ENCODE results near the gene GAPT.

GAPT gene

GRCh38 chr5:58462154-58462553 is 29.1 kb upstream of the GAPT start:
- DNase-seq, result peak; percentile 91

DNA sequence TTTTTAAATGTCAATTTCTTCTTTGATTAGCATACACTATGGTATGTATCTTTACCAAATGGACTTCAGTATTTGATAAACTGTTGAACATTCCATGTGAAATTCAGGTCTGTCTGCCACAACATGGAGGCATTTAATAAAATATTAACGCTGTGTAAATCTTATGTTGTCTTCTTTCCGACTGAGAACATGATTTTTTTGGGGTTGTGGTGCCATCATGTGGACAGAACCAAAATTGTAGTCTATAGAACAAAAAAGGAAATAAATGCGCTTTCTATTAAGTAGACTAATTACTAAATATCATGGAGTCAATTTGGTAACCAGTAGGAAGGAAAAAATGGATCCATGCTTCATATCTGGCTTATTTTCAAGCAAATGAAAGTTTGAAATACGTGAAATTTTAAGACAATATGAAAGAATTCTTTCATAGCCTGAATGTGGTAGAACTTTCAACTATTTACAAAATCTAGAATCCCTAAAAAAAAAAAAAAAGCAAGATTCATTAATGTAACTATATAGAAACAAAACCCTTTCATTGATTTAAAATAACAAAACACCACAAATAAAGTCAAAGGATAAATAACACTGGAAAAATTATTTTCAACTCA is 28.5 kb upstream of the GAPT start:
- peak; percentile 62 for DNase-seq

DNA sequence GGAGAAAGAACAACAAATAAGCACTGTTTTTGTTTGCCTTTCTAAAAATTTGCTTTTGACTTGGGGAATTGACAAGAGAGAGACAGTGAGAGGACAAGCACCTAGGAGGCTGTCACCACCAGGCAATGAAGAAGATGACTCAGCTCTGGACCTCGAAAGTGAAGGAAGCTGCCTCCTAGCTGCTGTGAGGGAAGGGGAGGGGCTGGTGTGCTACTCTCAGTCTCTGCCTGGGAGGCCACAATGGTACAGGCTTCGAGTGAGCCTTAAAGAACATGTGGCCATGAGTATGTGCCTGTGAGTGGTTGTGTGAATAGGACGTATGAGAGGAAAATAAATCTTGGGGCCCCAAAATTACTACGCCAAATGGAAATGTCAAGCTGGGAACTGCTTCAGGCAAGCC is 24.3 kb upstream of the GAPT start:
- peak; percentile 85 for DNase-seq

- DNase-seq, result peak; percentile 75
These were observed 21.3 kb upstream of the GAPT start for GRCh38 chr5:58469896-58470295.

DNA sequence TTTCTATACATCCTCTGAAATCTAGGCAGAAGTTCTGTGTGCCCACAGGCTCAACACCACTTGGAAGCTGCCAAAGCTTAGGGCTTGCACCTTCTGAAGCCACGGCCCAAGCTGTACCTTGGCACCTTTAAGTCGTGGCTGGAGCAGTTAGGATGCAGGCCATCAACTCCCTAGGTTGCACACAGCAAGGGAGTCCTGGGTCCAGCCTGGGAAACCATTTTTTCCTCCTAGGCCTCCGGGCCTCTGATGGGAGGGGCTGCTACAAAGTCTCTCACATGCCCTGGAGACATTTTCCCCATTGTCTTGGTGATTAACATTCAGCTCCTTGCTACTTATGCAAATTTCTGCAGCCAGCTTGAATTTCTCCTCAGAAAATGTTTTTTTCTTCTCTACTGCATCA is 15.8 kb upstream of the GAPT start:
- no peak for DNase-seq

DNA sequence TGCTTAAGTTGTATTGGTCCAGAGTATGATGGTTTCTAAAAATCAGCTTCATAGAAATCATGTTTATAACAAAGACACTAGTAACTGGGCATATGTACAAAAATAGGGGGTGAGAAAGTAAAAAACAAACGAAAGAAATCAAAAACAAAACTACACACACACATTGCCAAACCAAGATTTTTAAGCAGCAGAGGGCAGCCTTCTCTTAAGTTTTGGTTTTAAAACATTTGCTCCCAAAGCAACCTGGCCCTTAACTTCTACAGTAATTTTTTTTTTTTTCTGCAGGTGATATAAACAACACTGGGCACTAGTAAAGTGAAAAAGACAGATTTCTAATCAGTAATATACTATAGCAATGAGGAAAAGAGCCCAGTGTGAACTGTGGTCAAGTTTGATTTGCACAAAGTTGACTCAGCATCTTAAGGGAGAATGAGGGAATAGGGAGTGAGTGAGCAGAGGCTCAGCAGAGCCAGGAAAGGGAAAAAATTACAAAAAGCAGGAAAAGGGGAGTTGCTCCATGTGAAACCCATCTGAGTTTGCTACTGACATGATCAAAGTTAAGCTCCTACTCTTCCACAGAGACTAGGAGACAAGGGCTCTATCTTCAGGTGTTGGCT is 13.4 kb upstream of the GAPT start:
- DNase-seq, result peak; percentile 21

GRCh38 chr5:58481066-58481676 is 10.1 kb upstream of the GAPT start:
- DNase-seq, result no peak

DNA sequence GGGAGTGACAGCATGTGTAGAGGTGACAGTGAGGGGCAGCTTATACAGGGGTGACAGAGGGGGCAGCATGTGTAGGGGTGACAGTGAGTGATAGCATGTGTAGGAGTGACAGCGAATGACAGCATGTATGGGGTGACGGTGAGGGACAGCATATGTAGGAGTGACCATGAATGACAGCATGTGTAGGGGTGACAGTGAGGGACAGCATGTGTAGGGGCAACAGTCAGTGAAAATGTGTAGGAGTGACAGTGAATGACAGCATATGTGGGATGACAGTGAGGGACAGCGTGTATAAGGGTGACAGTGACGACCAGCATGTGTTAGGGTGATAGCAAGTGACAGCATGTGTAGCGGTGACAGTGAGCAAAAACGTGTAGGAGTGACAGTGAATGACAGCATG is 9.4 kb upstream of the GAPT start:
- DNase-seq, result no peak

GRCh38 chr5:58482536-58482935 is 8.7 kb upstream of the GAPT start:
- DNase-seq, result no peak

GRCh38 chr5:58484505-58484904 is 6.7 kb upstream of the GAPT start:
- peak; percentile 48 for DNase-seq

DNA sequence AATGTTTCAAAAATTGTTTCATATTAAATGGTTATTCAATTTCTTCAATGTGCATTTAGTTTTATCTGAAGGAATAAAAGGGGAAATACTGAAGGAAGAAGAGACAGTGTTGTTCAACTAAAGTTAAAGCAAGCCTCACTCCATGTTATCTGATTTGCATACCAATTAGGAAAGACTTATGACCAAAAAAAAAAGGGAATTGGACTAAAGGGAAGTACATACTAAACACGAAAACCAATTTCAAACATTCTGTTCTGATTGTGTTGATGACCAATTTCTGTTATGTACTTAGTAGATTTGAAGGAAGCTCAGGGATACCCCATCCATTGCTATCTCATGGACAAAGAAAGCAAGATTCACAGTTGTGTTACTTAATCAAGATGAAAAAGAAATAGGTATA is 4.9 kb upstream of the GAPT start:
- DNase-seq, result peak; percentile 74

DNA sequence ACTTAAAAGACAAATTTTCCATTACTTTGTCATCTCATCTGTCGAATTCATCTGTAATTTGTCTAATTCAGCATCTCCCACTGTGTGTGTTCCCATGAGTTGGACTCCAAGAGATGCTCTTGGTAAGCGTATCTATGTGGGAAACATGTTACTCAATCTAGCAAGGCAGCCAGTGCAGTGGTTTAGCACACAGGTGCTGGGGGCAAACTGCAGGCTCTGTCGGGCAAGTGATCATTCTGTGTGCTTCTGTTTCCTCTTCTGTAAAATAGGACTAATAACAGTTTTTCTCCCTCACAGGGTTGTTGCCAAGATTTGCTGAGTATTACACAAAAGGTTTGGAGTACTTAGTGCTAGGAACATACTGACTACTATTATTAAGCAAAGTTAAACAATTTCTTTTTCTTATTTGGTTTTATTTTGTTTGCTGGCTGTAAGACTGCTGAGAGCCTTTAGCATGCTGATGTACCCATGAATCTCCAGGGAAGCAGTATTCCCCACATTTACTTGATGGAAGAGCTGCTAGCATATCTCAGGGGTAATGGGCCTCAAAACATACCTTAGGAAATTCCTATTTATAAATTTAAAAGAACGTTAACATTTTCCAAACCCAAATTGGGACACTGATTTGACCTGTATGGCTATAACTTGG is 709 bp upstream of the GAPT start:
- peak; percentile 64 for DNase-seq

DNA sequence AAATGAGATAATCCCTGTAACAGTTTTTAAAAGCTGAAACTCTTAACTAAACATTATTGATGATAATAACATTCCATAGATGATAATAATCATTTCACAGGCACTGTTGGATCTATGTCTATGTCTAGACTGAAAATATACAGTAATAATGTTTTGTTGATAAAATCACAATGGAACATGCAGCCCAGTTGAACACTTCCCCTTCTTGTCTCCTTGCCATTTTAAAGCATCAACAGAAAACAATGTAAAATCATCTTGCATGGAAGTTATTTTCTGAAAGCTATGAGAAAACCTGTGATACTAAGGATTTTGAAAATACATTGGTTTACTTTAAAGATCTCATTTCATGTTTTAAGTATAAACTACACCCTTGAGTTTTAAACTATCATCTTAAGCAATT is 1.9 kb downstream of the GAPT start:
- DNase-seq, result no peak

DNA sequence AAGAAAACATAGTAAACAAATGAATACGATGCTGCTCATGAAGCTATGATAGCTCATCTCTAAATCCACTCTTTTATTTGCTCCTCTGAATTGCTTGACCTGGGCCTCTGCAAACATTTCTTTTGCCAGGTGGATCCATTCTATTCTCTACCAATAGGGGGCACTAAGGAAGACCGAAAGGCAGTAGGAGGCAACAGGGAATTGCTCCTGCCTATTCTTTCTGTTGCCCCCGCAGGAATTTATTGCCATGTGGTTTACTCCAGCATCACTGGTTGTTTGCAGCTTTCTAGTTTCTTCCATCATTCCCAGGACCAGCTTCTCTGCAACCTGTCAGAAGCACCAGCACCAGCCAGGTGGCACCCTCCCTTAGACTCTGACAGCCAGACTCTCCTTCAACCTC is 5.3 kb downstream of the GAPT start:
- no peak for DNase-seq

DNA sequence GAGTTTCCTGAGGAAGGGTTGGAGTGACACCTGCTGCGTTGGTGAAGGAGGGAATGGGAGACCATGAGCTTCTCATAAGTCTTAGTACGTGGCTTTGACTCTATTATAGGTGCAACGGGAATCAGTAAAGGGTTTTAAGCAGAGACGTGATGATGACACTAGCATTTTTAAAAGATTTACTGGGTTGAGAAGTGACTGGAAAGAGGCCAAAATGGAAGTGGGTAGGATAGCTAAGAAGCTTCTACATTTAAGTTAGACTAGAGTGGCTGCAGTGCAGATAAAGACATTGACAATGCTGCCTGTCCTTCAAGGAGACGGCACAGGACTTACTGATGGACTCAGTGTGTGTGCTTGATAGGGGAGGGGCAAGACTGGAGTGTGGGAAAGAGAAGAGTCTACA is 6.2 kb downstream of the GAPT start:
- DNase-seq, result no peak

DNA sequence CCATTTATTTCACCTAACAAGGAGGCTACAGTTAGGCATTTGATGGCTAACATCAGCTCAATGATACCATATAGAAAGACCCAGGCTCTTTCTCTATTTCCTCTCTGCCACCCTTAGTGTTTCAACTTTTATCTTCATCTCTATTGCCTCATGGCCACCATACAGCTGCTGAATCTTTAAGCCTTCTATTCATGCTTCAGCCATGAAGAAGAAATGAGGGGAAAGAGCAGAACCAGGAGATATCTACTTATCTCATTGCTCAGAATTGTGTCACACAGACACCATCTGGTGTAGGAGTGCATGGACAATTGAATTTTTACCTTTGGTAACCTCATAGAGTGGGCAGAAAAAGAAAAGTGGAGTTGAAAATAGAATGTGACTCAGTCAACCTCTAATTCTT is 6.7 kb downstream of the GAPT start:
- DNase-seq, result no peak

DNA sequence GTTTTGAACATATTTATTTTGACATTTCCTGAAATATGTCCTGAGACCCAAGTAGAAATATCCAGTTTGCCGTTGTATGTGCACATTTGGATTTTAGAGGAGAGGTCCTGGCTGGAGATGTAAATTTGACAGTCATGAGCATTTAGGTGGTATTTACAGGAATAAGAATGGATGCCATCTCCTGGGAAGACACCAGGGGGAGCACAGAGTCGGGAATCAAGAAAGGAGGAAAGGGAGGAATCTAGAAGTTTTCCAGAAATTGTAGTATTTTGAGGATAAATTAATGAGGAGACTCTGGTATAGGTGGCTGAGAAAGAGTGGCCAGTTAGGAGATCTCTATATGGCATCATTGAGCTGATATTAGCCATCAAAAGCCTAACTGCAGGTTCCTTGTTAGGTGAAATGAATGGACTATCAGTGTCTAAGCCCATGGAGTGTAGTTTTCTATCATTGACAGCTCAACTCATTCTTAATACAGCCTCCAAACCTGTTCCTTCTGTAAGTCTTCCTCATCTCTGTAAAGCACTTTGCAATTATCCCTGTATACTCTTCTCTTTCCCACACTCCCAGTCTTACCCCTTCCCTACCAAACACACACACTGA is 7.2 kb downstream of the GAPT start:
- no peak for DNase-seq

- DNase-seq, result no peak
These were observed 8.0 kb downstream of the GAPT start for GRCh38 chr5:58499231-58499630.

GRCh38 chr5:58499941-58500340 is 8.7 kb downstream of the GAPT start:
- no peak for DNase-seq

GRCh38 chr5:58501778-58502417 is 10.7 kb downstream of the GAPT start:
- no peak for DNase-seq

DNA sequence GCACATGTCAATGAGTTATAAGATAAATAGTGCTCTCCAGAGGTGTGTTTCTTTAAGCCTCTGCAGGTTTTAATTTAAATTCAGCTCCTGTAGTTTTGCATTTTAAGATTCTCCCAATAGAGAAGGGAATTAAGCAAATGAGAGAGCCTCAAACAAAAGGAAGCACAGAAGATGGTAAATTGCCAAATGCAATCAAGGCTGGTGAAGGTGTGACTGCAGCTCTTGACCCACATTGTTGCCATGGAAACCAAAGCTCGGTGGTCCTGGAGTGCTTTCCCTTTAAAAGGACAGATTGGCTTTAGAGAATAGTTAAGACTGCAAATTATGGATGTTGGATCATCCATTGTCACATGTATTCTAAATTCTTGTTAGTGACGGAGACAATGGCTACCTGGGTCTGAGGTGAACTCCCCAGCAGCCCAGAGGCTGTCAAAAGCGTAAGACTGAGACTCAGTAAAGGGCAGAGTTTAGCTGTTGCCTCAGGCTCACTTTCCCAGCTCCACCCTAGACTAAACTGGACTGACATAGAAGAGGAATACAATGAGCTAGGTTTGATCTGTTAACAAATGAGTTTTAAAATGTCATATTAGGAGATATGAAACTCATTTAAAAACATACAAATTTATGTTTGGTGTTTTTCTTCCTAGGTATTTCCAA is 12.3 kb downstream of the GAPT start:
- DNase-seq, result no peak

DNA sequence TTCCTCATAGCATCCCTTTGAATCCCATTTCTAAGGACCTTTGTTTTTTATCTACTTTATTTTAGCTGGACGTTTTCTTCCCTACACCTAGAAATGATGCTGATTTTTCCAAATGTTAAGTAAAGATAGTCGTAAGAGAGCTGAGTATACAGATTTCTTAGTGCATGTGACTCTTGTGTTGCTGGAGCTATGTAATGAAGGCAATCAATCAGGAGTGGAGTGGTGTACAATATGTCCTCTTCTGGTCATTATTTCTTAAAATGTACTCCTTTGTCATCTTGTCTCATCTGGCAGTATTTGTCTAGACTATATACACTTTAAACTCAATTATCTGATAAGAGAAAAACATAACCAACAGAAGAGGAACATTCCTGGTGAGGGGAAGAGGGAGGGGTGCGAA is 13.5 kb downstream of the GAPT start:
- DNase-seq, result no peak

DNA sequence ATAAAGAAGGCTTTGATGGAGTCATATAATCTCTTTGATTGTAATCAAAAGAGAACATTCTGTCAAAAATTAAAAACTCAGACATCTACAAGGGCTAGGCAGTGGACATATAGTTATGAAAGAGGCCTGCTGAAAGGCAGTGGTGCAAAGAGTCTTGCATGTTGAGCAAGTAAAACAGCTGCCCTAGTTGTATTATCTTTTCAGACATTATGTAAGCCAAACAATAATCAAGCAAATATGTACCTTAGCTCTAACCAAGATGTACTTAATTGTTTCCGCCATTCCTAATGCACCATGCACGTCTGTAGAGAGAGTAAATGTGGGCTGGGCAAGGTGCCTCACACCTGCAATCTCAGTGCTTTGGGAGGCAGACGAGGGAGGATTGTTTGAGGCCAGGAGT is 14.3 kb downstream of the GAPT start:
- peak; percentile 51 for DNase-seq
